GM12874 (cell line): Measurements from ENCODE around the gene SLC35B4.

Experiments used
- TF ChIP-seq, protein P1 (sequence below): IDR thresholded peaks from 2 replicates; pipeline ENCODE4 v1.5.1; 2011; ENCODE audit warnings: low read depth, mild to moderate bottlenecking, control low read depth, low read length, moderate library complexity; ENCODE audit not compliant: insufficient read depth

The SLC35B4 gene

GRCh38 chr7:134302120-134302519, 14.6 kb downstream of the SLC35B4 start:
- TF ChIP-seq, protein P1, sequence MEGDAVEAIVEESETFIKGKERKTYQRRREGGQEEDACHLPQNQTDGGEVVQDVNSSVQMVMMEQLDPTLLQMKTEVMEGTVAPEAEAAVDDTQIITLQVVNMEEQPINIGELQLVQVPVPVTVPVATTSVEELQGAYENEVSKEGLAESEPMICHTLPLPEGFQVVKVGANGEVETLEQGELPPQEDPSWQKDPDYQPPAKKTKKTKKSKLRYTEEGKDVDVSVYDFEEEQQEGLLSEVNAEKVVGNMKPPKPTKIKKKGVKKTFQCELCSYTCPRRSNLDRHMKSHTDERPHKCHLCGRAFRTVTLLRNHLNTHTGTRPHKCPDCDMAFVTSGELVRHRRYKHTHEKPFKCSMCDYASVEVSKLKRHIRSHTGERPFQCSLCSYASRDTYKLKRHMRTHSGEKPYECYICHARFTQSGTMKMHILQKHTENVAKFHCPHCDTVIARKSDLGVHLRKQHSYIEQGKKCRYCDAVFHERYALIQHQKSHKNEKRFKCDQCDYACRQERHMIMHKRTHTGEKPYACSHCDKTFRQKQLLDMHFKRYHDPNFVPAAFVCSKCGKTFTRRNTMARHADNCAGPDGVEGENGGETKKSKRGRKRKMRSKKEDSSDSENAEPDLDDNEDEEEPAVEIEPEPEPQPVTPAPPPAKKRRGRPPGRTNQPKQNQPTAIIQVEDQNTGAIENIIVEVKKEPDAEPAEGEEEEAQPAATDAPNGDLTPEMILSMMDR: no peak

DNA sequence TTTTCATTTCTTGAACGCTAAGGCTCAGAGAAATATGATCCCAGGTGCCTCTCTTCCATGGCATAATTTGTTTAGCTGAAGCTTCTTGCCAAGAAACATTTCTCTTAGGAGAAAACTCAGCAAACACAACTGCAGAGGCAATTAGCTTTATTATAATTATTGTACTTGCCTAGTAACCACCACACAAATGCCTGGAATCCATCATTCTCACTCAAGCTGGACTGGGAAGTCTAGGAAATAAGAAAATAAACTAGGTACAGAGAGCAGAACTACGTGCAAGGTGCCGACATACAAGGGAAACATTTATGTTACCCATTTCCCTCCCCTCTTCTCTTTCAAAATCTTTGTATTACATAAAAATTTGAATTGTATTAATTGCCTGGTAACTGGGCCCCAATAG, 15.1 kb downstream of the SLC35B4 start:
- TF ChIP-seq, protein P1: no peak

DNA sequence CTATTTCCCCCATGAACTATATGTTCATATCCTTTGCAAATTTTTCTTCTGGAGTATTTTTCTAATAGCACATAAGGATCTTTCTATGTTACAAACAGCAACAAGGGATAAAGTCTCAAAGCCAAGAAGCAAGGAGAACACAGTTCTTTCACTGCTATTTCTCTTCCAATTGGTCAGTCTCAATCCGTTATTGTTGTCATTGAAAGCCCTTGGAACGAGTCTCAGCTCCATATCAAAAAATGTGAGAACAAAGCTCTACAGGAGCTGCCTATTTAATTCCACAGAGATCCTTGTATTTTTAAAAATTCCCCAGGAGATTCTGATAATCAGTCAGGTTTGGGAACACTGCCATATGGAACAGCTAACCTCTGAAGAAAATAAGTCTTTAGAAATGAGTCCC, 15.7 kb downstream of the SLC35B4 start:
- TF ChIP-seq, protein P1: no peak

GRCh38 chr7:134298902-134299683, 17.6 kb downstream of the SLC35B4 start:
- TF ChIP-seq, protein P1: no peak

DNA sequence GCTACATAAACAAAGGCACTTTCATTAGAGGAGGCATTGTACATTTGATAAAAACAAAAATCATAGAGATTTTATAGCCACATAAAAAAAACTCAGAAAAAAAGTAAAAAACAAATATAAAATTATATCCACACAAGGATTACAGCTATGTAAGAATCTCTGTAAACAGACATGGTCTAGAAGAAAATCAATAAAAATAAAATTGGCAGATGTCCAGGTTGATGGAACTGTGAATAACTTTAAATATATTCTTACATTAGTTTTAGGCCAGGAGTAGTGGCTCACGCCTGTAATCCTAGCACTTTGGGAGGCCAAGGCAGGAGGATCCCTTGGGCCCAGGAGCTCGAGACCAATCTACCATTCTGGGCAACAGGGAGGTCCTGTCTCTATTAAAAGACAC, 19.2 kb downstream of the SLC35B4 start:
- TF ChIP-seq, protein P1: no peak

DNA sequence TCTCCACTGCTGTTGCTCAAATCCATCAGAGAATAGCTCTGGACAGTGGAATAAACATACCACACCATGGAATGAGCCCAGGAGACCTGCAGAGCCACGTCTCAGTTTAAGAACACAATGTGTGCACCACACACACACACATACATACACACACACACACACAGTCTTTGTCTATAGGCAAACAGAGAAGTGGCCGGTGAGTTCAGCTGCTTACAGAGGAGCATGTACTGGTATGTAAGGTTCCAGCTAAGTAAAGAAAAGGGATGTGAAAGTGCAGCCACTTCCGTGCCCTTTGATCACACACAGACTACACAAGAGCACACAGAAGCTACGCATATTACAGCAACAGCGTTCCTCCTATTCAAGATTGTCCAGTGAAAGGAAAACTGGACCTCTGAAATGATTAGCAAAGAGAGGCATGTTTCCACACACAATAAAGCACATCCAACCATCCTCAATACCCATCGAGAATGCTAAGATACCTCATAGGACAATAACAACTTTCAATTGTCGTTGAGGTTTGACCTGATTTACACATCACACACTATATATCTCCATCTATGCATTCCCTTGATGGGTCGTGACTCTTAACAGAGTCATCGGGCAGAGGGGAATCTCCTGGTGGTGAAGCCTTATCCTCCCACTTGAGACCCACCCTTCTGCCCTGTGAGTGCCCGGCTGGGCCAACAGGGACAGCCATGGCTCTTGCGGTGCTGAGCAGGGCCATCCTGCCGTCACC, 23.6 kb downstream of the SLC35B4 start:
- TF ChIP-seq, protein P1: no peak

DNA sequence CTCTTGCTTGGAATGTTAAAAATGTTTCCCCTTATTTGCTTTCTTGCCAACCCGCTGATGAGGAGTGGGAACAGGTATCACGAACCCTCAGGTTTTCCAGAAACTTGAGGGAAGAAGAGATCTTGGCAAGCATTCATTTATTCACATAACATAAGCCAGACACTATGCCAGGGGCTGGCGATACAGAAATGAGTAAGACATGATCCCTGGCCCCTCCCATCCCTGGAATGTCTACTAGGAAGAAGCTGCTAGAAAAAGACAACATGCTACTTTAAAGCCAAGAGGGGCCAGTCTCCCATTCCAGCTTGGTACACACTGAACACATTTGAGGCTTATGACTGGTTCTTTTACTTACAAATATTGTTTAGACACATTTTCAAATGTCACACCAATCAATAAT, 26.4 kb downstream of the SLC35B4 start:
- TF ChIP-seq, protein P1: no peak
